Measurements from ENCODE around the gene BNIP5.
"Not testable (repeated sequence)": the region's sequence is repeated elsewhere in the genome, so short reads cannot be mapped to it uniquely, and the experiment has no call there.

Gene BNIP5

DNA sequence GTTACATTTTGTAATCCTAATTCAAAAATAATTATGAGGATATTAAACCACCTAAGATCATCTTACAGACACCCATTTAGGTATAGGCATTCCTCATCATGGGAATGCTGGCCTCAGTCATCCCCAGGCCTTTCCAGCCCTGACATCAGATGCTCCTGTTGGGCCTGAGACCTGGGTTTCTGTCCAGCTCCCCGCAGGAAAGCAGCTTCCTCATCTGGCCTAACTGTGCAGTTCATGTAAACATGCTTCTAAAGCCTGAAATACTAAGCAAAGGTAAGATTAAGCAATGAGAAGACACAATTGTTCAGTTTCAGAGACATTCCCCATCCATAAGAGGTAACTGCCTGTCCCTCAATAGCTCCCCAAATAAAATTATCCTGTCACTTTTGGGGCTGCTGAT, 31.7 kb upstream of the BNIP5 start:
- TF ChIP-seq, protein P1, sequence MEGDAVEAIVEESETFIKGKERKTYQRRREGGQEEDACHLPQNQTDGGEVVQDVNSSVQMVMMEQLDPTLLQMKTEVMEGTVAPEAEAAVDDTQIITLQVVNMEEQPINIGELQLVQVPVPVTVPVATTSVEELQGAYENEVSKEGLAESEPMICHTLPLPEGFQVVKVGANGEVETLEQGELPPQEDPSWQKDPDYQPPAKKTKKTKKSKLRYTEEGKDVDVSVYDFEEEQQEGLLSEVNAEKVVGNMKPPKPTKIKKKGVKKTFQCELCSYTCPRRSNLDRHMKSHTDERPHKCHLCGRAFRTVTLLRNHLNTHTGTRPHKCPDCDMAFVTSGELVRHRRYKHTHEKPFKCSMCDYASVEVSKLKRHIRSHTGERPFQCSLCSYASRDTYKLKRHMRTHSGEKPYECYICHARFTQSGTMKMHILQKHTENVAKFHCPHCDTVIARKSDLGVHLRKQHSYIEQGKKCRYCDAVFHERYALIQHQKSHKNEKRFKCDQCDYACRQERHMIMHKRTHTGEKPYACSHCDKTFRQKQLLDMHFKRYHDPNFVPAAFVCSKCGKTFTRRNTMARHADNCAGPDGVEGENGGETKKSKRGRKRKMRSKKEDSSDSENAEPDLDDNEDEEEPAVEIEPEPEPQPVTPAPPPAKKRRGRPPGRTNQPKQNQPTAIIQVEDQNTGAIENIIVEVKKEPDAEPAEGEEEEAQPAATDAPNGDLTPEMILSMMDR (IDR thresholded peaks at IDR 0.05; ENCODE audit: control insufficient read depth, extremely low read depth, insufficient read depth), result no peak
- no peak for DNase-seq (ENCODE audit: low read depth)
- H3K4me3 ChIP-seq (ENCODE audit: low read depth, low read length), result no peak overlapping the region

DNA sequence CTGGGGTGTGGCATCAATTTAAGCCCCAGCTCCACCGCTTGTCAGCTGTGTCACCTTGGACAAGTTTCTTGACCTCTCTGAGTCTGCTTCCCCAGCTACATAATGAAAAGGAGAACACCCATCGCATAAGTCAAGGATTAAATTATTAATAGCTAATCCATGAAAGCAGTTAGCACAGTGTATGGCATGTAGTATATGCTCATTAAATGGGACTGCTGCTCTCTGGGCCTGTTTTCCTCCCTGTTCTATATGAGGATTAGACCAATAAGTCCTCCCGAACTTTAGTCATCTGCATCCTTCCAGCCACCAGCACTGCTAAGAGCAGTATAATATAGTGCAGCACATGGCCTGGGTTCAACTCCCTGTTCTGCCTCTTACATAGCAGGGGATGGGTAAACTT, 31.1 kb upstream of the BNIP5 start:
- no peak for DNase-seq (ENCODE audit: low read depth)
- TF ChIP-seq, protein P1 (IDR thresholded peaks at IDR 0.05; ENCODE audit: control insufficient read depth, extremely low read depth, insufficient read depth), result no peak
- no peak overlapping the region for H3K4me3 ChIP-seq (ENCODE audit: low read depth, low read length)

DNA sequence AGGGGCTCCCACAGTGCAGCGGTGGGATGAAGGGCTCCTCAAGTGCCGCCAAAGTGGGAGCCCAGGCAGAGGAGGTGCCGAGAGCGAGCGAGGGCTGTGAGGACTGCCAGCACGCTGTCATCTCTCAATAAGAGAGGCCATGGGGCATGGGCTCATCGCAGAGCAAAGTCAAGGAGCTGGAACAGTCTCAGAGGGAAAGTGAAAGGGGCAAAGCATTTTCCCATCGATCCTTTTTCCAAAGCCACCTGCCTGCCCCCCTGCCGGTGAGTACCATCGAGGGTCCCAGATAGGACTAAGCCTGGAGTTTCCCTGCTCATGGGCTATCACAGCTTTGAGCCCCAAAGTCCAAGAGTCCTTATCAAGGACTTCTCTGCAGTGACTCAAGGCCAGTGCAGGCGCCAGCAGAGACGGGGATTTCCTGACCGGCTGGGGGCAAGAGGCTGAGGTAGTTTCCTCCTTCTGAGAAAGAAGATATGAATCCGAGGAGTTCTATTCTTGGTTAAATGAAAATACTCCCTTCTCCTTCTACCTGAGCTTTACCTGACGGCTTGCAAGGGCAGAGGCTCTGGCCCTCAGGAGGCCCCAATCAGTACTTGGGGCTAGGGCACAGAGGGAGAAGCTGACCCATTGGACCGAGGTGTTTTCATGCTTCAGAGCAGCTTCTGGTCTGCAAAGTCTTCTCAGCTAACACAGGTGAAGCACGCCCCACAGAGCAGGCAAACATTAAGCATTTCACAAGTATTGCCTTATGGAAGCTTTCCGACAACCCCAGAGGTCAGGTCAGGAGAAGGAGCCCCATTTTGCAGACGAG, 28.2 kb upstream of the BNIP5 start:
- TF ChIP-seq, protein P1 (IDR thresholded peaks at IDR 0.05; ENCODE audit: control insufficient read depth, extremely low read depth, insufficient read depth), result no peak
- DNase-seq (ENCODE audit: low read depth), result no peak
- H3K4me3 ChIP-seq (ENCODE audit: low read depth, low read length), result no peak overlapping the region

DNA sequence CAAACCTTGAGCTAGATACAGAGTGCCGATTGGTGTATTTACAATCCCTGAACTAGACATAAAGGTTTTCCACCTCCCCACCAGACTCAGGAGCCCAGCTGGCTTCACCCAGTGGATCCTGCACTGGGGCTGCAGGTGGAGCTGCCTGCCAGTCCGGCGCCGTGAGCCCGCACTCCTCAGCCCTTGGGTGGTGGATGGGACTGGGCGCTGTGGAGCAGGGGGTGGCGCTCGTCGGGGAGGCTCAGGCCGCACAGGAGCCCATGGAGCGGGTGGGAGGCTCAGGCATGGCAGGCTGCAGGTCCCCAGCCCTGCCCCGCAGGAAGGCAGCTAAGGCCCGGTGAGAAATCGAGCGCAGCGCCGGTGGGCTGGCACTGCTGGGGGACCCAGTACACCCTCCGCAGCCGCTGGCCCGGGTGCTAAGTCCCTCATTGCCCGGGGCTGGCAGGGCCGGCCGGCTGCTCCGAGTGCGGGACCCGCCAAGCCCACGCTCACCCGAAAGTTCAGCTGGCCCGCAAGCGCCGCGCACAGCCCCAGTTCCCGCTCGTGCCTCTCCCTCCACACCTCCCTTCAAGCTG, 27.5 kb upstream of the BNIP5 start:
- DNase-seq (ENCODE audit: low read depth); H3K4me3 ChIP-seq (ENCODE audit: low read depth, low read length): not testable (repeated sequence)

DNA sequence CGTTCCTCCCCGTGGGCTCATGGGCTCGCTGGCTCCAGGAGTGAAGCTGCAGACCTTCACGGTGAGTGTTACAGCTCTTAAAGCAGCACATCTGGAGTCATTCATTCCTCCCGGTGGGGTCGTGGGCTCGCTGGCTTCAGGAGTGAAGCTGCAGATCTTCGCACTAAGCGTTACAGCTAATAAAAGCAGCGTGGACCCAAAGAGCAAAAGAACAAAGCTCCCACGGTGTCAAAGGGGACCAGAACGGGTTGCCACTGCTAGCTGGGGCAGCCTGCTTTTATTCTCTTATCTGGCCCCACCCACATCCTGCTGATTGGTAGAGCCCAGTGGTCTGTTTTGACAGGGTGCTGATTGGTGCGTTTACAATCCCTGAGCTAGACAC, 26.7 kb upstream of the BNIP5 start:
- not testable (repeated sequence) for DNase-seq (ENCODE audit: low read depth); H3K4me3 ChIP-seq (ENCODE audit: low read depth, low read length)

DNA sequence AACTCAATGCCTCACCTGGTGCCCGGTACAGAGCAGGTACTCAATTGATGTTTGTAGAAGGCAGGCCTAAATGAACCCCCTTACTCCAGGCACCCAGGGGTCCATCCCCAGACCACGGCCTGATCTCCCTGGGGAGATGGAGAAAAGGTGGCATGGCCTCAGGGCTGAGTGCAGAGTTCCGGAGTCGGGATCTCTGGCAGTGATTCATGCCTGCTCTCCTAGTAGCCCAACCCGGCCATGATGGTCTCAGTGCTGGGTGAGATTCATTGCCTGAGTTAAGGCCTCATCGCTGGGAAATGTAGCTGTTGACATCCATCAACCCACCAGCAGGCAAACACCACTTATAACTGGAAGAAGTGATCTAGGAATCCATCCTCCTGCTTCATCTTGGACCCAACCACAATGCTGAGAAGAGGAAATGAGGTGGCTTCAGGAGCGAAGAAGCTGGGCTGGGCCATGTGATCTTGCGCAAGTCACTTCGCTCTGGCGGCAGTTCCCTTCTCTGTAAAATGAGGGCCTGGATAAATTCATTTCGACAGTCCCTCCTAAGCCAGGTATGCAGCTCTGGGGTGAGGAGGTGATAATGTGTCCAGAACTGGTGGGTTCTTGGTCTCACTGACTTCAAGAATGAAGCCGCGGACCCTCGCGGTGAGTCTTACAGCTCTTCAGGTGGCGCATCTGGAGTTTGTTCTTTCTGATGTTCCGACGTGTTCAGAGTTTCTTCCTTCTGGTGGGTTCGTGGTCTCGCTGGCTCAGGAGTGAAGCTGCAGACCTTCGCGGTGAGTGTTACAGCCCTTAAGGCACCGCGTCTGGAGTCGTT, 26.1 kb upstream of the BNIP5 start:
- TF ChIP-seq, protein P1 (IDR thresholded peaks at IDR 0.05; ENCODE audit: control insufficient read depth, extremely low read depth, insufficient read depth), result no peak
- DNase-seq (ENCODE audit: low read depth), result no peak
- no peak overlapping the region for H3K4me3 ChIP-seq (ENCODE audit: low read depth, low read length)

DNA sequence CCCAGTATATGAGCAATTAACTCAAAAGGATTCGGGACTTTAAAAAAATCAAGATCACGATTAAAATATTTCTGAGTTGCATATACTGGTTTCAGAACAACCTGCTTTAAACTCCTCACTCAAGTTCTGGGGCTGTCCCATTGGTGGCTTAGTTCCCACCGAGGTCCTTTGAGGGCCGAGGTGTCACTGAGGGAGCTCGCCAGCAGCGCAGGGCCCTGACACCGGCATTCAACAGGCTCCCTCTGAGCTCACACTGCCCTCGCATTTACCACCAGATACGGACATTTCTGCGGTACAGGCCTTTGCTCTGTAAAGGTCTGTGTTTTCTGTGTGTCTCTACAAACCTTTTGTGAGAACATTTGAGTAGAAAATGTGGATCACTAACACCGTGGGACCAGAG, 24.4 kb upstream of the BNIP5 start:
- H3K4me3 ChIP-seq (ENCODE audit: low read depth, low read length), result no peak overlapping the region
- TF ChIP-seq, protein P1 (IDR thresholded peaks at IDR 0.05; ENCODE audit: control insufficient read depth, extremely low read depth, insufficient read depth), result no peak

More for the DNA sequence above, 24.4 kb upstream of the BNIP5 start:
- DNase-seq (ENCODE audit: low read depth), result no peak
